ENCODE measurements around the gene RBMS3.

GRCh38 chr3:30012941-30013543, 732.2 kb downstream of the RBMS3 start:
- TF ChIP-seq BHLHE40 (IDR thresholded peaks at IDR 0.05; ENCODE audit: borderline replicate concordance) (no peak), FOXM1 (IDR thresholded peaks at IDR 0.05; ENCODE audit: borderline replicate concordance) (no peak), NFRKB (IDR thresholded peaks at IDR 0.05) (no peak), ELF4 (IDR thresholded peaks at IDR 0.05) (no peak), SUZ12 (IDR thresholded peaks at IDR 0.05) (no peak), HDGF (IDR thresholded peaks at IDR 0.05; ENCODE audit: borderline replicate concordance) (no peak), SP1 (IDR thresholded peaks at IDR 0.05) (no peak), L3MBTL2 (conservative IDR thresholded peaks at IDR 0.05) (no peak), CTBP1 (IDR thresholded peaks at IDR 0.05; ENCODE audit: borderline replicate concordance) (no peak), TARDBP (IDR thresholded peaks at IDR 0.05) (no peak)

All from HEK293T (cell line).